H9 (cell line): ENCODE measurements around the gene GTF3C1. TPM values are rescaled to one million over a fixed set of nuclear protein-coding genes. Genes with fewer than 3 reads are reported as not detected.

Experiments used
- DNase-seq: peaks from one replicate; pipeline ENCODE4 v3.0.0-alpha.2; 2017
- H2AFZ ChIP-seq: one replicate; pipeline ENCODE4 v1.6.1; 2013; ENCODE audit warnings: mild to moderate bottlenecking, low read length, control low read depth, moderate library complexity
- H2AK5ac ChIP-seq: 2 replicates; pipeline ENCODE4 v1.6.1; 2013; ENCODE audit warnings: low read length, control low read depth, mixed read lengths; ENCODE audit not compliant: insufficient read length
- H2BK120ac ChIP-seq: one replicate; pipeline ENCODE4 v1.6.1; 2013; ENCODE audit warnings: low read depth, mild to moderate bottlenecking, low read length, control low read depth, inconsistent platforms; ENCODE audit not compliant: poor library complexity, severe bottlenecking
- H2BK12ac ChIP-seq: 2 replicates; pipeline ENCODE4 v1.6.1; 2013; ENCODE audit warnings: low read length, control low read depth, mixed read lengths, low read depth; ENCODE audit not compliant: insufficient read length
- H2BK15ac ChIP-seq: 2 replicates; pipeline ENCODE4 v1.6.1; 2013; ENCODE audit warnings: low read depth, low read length, control low read depth
- H2BK20ac ChIP-seq: one replicate; pipeline ENCODE4 v1.6.1; 2013; ENCODE audit warnings: low read depth, mild to moderate bottlenecking, low read length, control low read depth, inconsistent platforms; ENCODE audit not compliant: poor library complexity, severe bottlenecking
- H2BK5ac ChIP-seq: 2 replicates; pipeline ENCODE4 v1.6.1; 2013; ENCODE audit warnings: low read length, control low read depth, mixed read lengths; ENCODE audit not compliant: insufficient read length
- H3K14ac ChIP-seq: 2 replicates; pipeline ENCODE4 v1.6.1; 2013; ENCODE audit warnings: low read length, control low read depth; ENCODE audit not compliant: insufficient read depth
- H3K18ac ChIP-seq: 2 replicates; pipeline ENCODE4 v1.6.1; 2013; ENCODE audit warnings: low read depth, mild to moderate bottlenecking, mixed read lengths, low read length, control low read depth; ENCODE audit not compliant: insufficient read length
- H3K23ac ChIP-seq: 2 replicates; pipeline ENCODE4 v1.6.1; 2013; ENCODE audit warnings: low read length, control low read depth, mixed read lengths, low read depth; ENCODE audit not compliant: insufficient read length
- H3K23me2 ChIP-seq: 2 replicates; pipeline ENCODE4 v1.6.1; 2013; ENCODE audit warnings: low read depth, mild to moderate bottlenecking, mixed read lengths, low read length, control low read depth; ENCODE audit not compliant: insufficient read length, poor library complexity, severe bottlenecking
- H3K27ac ChIP-seq: 2 replicates; pipeline ENCODE4 v1.5.1; 2013; ENCODE audit warnings: low read length, control low read depth, mixed read lengths, low read depth; ENCODE audit not compliant: insufficient read length
- H3K27me3 ChIP-seq: 2 replicates; pipeline ENCODE4 v1.6.1; 2013; ENCODE audit warnings: low read length, control low read depth, inconsistent platforms; ENCODE audit not compliant: insufficient read depth
- H3K4ac ChIP-seq: 2 replicates; pipeline ENCODE4 v1.6.1; 2013; ENCODE audit warnings: low read depth, mild to moderate bottlenecking, control low read depth, inconsistent platforms, low read length, moderate library complexity
- H3K4me1 ChIP-seq: 2 replicates; pipeline ENCODE4 v1.6.1; 2013; ENCODE audit warnings: low read length, control low read depth, inconsistent platforms; ENCODE audit not compliant: insufficient read depth
- H3K4me2 ChIP-seq: 2 replicates; pipeline ENCODE4 v1.6.1; 2013; ENCODE audit warnings: low read length, control low read depth, mixed read lengths; ENCODE audit not compliant: insufficient read length, insufficient read depth
- H3K56ac ChIP-seq: 2 replicates; pipeline ENCODE4 v1.6.1; 2013; ENCODE audit warnings: low read depth, mild to moderate bottlenecking, mixed read lengths, low read length, control low read depth; ENCODE audit not compliant: insufficient read length
- H3K79me1 ChIP-seq: 2 replicates; pipeline ENCODE4 v1.6.1; 2013; ENCODE audit warnings: low read depth, mild to moderate bottlenecking, moderate library complexity, low read length, control low read depth, inconsistent platforms; ENCODE audit not compliant: insufficient read depth, poor library complexity, severe bottlenecking
- H3K79me2 ChIP-seq: 2 replicates; pipeline ENCODE4 v1.6.1; 2013; ENCODE audit warnings: low read length, control low read depth, inconsistent platforms; ENCODE audit not compliant: insufficient read depth
- H3K9ac ChIP-seq: 2 replicates; pipeline ENCODE4 v1.6.1; 2013; ENCODE audit warnings: low read length, control low read depth, mixed read lengths; ENCODE audit not compliant: insufficient read length; ENCODE audit errors: extremely low read depth
- H3K9me3 ChIP-seq: one replicate; pipeline ENCODE4 v1.6.1; 2013; ENCODE audit warnings: low read depth, low read length, inconsistent platforms; ENCODE audit not compliant: control insufficient read depth
- H3T11ph ChIP-seq: one replicate; pipeline ENCODE4 v1.6.1; 2013; ENCODE audit warnings: mild to moderate bottlenecking, low read length, control low read depth, inconsistent platforms
- H4K20me1 ChIP-seq: one replicate; pipeline ENCODE4 v1.6.1; 2013; ENCODE audit not compliant: control insufficient read depth, insufficient read length, insufficient read depth
- H4K5ac ChIP-seq: 2 replicates; pipeline ENCODE4 v1.6.1; 2013; ENCODE audit warnings: low read depth, mild to moderate bottlenecking, mixed read lengths, low read length, control low read depth; ENCODE audit not compliant: insufficient read length
- H4K8ac ChIP-seq: replicated peaks from 2 replicates; pipeline ENCODE4 v1.6.1; 2013; ENCODE audit warnings: low read length, control low read depth, mixed read lengths, low read depth; ENCODE audit not compliant: insufficient read length
- H4K91ac ChIP-seq: 2 replicates; pipeline ENCODE4 v1.6.1; 2013; ENCODE audit warnings: low read depth, mild to moderate bottlenecking, moderate library complexity, mixed read lengths, low read length, control low read depth; ENCODE audit not compliant: insufficient read length
- H3K27ac Mint-ChIP-seq, 3 experiments: 2 replicates in 2 of 3; 3 replicates in 1 of 3; pipeline ENCODE4 v1.8.0; 2020 to 2021; ENCODE audit warnings: mixed read lengths in 3 of 3, mild to moderate bottlenecking in 1 of 3, moderate library complexity in 1 of 3
- H3K27me3 Mint-ChIP-seq: 2 replicates; pipeline ENCODE4 v1.8.0; 2021; ENCODE audit warnings: low read depth, mild to moderate bottlenecking, moderate library complexity, mixed read lengths
- H3K36me3 Mint-ChIP-seq, 3 experiments: 2 replicates in 2 of 3; 3 replicates in 1 of 3; pipeline ENCODE4 v1.8.0; 2020 to 2021; ENCODE audit warnings: low read depth in 3 of 3, mixed read lengths in 3 of 3; ENCODE audit not compliant: insufficient read depth in 1 of 3
- H3K4me1 Mint-ChIP-seq, 2 experiments: 2 replicates each; pipeline ENCODE4 v1.8.0; 2020; ENCODE audit warnings: mixed read lengths in 2 of 2
- H3K4me3 Mint-ChIP-seq, 2 experiments: 2 replicates in 1 of 2; 3 replicates in 1 of 2; pipeline ENCODE4 v1.8.0; 2020 to 2021; ENCODE audit warnings: mild to moderate bottlenecking in 2 of 2, mixed read lengths in 2 of 2, moderate library complexity in 1 of 2
- H3K9me3 Mint-ChIP-seq, 2 experiments: 2 replicates in 1 of 2; 3 replicates in 1 of 2; pipeline ENCODE4 v1.8.0; 2020; ENCODE audit warnings: mild to moderate bottlenecking in 2 of 2, mixed read lengths in 2 of 2, moderate library complexity in 1 of 2
- CTCF ChIP-seq: fragments of 200-600 bp; sonication (generic); conservative IDR thresholded peaks from 3 replicates; pipeline ENCODE4 v1.8.0; 2021; ENCODE audit warnings: antibody characterized with exemption, mild to moderate bottlenecking
- WGBS: extraction: QIAGEN DNeasy Blood & Tissue Kit; methylation state at CpG from one replicate; pipeline ENCODE4 v1.1.7; 2013; ENCODE audit warnings: missing lambda C conversion rate, low lambda C conversion rate, mixed read lengths; ENCODE audit not compliant: insufficient read length; ENCODE audit errors: extremely low coverage; 5-methylcytosine and 5-hydroxymethylcytosine counted together
- total RNA-seq: library from RNA; stranded (reverse); gene quantifications from 2 replicates; pipeline ENCODE4 v1.2.1, GENCODE V29; 2021

Gene GTF3C1
- total RNA-seq, 1 experiment from 2014 or later: 113 TPM

- no peak overlapping the region for H2BK5ac ChIP-seq
- no peak overlapping the region for H2BK20ac ChIP-seq
- H3K79me2 ChIP-seq: no peaks in the 10 kb centered on the region
- no peaks in the 10 kb centered on the region for H3K79me1 ChIP-seq
- H3K23ac ChIP-seq: no peak overlapping the region
- no peak for DNase-seq
- no peak overlapping the region for H3K14ac ChIP-seq
- H4K20me1 ChIP-seq: no peaks in the 10 kb centered on the region
- H2AK5ac ChIP-seq: no peak overlapping the region
- H3T11ph ChIP-seq: no peak overlapping the region
- no peaks in the 10 kb centered on the region for H3K27me3 ChIP-seq
- Mint-ChIP-seq H3K27me3 (no peaks in the 10 kb centered on the region), H3K27ac (no peak overlapping the region), H3K4me3 (no peak overlapping the region), H3K36me3 (peaks cover 46 to 97% (median 92%) of the 10 kb centered on the region in 3 experiments), H3K4me1 (no peaks in the 10 kb centered on the region), H3K9me3 (no peaks in the 10 kb centered on the region)
- no peak overlapping the region for H3K56ac ChIP-seq
- no peak overlapping the region for H2BK120ac ChIP-seq
- H3K18ac ChIP-seq: no peak overlapping the region
- no peak overlapping the region for H2AFZ ChIP-seq
- H3K4me2 ChIP-seq: no peak overlapping the region
- no peaks in the 10 kb centered on the region for H3K9me3 ChIP-seq
- H4K5ac ChIP-seq: no peak overlapping the region
- H4K8ac ChIP-seq: no peak overlapping the region
- H2BK12ac ChIP-seq: no peak overlapping the region
- no peak overlapping the region for H3K27ac ChIP-seq
- no peak overlapping the region for H4K91ac ChIP-seq
- no peak for TF ChIP-seq CTCF
- no CpG with 5 or more reads among the region's 5 CpGs for WGBS
- H3K23me2 ChIP-seq: no peaks in the 10 kb centered on the region
- no peak overlapping the region for H2BK15ac ChIP-seq
- H3K9ac ChIP-seq: no peak overlapping the region
- H3K4ac ChIP-seq: no peak overlapping the region
- H3K4me1 ChIP-seq: no peaks in the 10 kb centered on the region
Measured at GRCh38 chr16:27483088-27483437, 66.7 kb downstream of the GTF3C1 start.
